Measurements from ENCODE around the gene STAB1. TPM values are rescaled to one million over a fixed set of nuclear protein-coding genes. Genes with fewer than 3 reads are reported as not detected.

The STAB1 gene
- total and polyA plus RNA-seq, 2 of the 13 experiments (the other 11 are each of a cell fraction or from before 2014, with no cell fraction given), result 0.09 to 0.34 TPM

DNA sequence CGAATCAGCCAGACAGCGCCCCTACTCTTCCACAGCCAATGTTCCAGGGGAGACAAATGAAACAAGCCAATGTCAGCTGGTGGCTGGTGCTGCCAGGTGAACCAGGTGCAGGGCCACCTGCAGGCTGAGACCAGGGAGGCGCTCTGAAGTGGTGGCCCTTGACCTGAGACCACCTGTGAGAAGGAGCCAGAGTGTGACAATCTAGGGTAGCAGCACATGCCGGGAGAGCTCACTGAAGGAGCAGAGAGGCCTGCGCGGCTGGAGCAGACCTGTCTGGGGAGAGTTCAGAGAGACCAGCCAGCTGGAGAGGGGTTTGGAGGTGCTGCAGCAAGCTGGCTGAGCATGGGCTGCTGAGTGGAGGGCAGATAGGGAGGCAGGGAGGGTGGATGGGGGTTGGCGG, 693 bp upstream of the STAB1 start (continued):
- TF ChIP-seq MEIS1 (CRISPR knock-in tag; IDR thresholded peaks at IDR 0.05; ENCODE audit: borderline replicate concordance) (no peak), ZNF562 (CRISPR knock-in tag; IDR thresholded peaks at IDR 0.05; ENCODE audit: borderline replicate concordance) (no peak)

DNA sequence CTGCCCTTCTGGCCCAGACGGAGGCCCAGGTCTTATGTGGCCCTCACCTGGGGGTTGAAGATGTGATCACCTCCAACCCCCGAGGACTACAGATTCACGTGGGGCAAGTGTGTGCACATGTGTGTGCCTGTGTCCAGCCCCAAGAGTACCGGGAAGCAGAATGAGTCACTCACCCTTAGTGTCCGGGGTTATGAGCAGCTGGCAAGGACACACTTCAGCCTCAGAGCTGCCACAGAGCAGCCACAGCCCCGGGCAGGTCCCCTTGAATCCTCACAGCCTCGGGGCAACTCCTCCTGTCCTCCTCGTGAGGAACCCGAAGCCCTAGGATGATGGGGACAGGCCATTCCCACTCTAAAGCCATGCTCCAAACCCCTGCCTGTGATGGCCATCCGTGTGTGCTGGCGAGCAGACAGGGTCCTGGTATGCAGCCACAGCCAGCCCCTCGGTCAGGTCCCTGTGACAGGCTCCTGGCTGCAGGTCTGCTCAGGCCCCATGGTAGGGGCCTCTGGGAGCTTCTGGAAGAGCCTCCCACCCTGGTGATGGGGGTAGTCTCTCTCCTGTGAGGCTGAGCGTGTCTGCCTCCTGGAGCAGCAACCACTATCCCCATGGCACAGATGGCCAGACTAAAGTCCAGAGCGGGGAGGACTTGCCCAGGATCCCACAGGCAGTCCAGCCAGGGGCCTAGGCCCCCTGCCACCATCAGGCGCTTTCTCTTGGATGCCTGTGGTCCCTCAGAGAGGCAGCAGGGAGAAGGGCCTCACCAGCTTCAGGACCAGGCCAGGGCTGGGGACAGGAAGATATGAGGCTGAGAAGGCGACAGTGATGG, 852 bp downstream of the STAB1 start:
- H3K4me3 ChIP-seq (replicated peaks in 1 of 3; ENCODE audit: insufficient read depth in 1 of 3, low read depth in 2 of 3, low read length in 3 of 3), result peak overlapping the region in 1 of 3 experiments; percentile 56; a peak in 3 of 6 replicates
- DNase-seq (ENCODE audit: low spot score), result peak; percentile 30
- H2AFZ ChIP-seq (ENCODE audit: low read length), result no peak overlapping the region
- H3K79me2 ChIP-seq (ENCODE audit: insufficient read depth, low read length), result no peaks in the 10 kb centered on the region
- intact Hi-C loops (cut with micrococcal nuclease; ENCODE audit: unreplicated experiment) (no loop called here), in situ Hi-C loops (cut with HindIII; ENCODE audit: extremely low pct_ligation_motif_present, low pct_unique_long_range_greater_than_20kb) (no loop called here)
- H4K20me1 ChIP-seq (ENCODE audit: insufficient read depth, low read length), result no peaks in the 10 kb centered on the region
- H3K27me3 ChIP-seq (ENCODE audit: control insufficient read depth in 1 of 2, insufficient read depth in 2 of 2, low read length in 2 of 2), result peaks cover 9 to 31% of the 10 kb centered on the region in 2 experiments; a peak in 4 of 5 replicates
- POLR2A ChIA-PET, result interaction anchor here (0.9 to 1.5 kb wide), 2 partner anchors 36 to 210 kb away, joined by 3 to 5 read pairs; partner anchors contain the start of genes GLT8D1 and SPCS1
- no TSS peak for BruUV-seq (replicated peaks)
- no peaks in the 10 kb centered on the region for H3K9me3 ChIP-seq (ENCODE audit: low read length)
- FAIRE-seq, result no peak
- peak; percentile 64 for ATAC-seq
- CTCF ChIA-PET (ENCODE audit: low intra/inter-chr PET ratio, low total read pairs), result no interaction called here
- no peak overlapping the region for H3K27ac ChIP-seq (ENCODE audit: extremely low read length, insufficient read depth, low read length)
- peaks cover 23% of the 10 kb centered on the region for H3K4me1 ChIP-seq (ENCODE audit: insufficient read depth, low read length)
- H3K36me3 ChIP-seq (replicated peaks in 1 of 2; ENCODE audit: control insufficient read depth in 1 of 2, insufficient read depth in 2 of 2, low read length in 2 of 2), result peaks cover 3 to 11% of the 10 kb centered on the region in 2 experiments; a peak in 4 of 5 replicates
- peak overlapping the region; percentile 77 for H3K4me2 ChIP-seq (ENCODE audit: low read depth, low read length)
- WGBS (ENCODE audit: low lambda C conversion rate), result 25% methylated on average over 3 of the region's 16 CpGs
- peak overlapping the region; percentile 44; the same call in 1 of the 2 replicates for H3K9ac ChIP-seq (ENCODE audit: insufficient read depth, low read depth, low read length)
- TF ChIP-seq ATF1 (CRISPR knock-in tag; IDR thresholded peaks at IDR 0.05) (no peak), PRPF4 (IDR thresholded peaks at IDR 0.05; ENCODE audit: low read depth, low read length, poor library complexity, severe bottlenecking) (no peak), ZNF484 (CRISPR knock-in tag; IDR thresholded peaks at IDR 0.05; ENCODE audit: borderline replicate concordance, low read depth) (no peak), SAP130 (CRISPR knock-in tag; IDR thresholded peaks at IDR 0.05; ENCODE audit: low read depth) (peak; percentile 63), ZNF569 (CRISPR knock-in tag; IDR thresholded peaks at IDR 0.05; ENCODE audit: borderline replicate concordance) (no peak), PTBP1 (IDR thresholded peaks at IDR 0.05; ENCODE audit: low read depth, low read length, poor library complexity, severe bottlenecking) (no peak), ZNF143 (CRISPR knock-in tag; IDR thresholded peaks at IDR 0.05) (no peak), CREB1 (IDR thresholded peaks at IDR 0.05) (no peak), CREB1 (CRISPR knock-in tag; IDR thresholded peaks at IDR 0.05) (no peak), ZNF768 (CRISPR knock-in tag; IDR thresholded peaks at IDR 0.05) (no peak), KDM5B (CRISPR knock-in tag; IDR thresholded peaks at IDR 0.05; ENCODE audit: borderline replicate concordance) (peak; percentile 18; the same call in 1 of the 2 replicates), ZBTB42 (CRISPR knock-in tag; IDR thresholded peaks at IDR 0.05) (no peak)
- TF ChIP-seq, protein P1, sequence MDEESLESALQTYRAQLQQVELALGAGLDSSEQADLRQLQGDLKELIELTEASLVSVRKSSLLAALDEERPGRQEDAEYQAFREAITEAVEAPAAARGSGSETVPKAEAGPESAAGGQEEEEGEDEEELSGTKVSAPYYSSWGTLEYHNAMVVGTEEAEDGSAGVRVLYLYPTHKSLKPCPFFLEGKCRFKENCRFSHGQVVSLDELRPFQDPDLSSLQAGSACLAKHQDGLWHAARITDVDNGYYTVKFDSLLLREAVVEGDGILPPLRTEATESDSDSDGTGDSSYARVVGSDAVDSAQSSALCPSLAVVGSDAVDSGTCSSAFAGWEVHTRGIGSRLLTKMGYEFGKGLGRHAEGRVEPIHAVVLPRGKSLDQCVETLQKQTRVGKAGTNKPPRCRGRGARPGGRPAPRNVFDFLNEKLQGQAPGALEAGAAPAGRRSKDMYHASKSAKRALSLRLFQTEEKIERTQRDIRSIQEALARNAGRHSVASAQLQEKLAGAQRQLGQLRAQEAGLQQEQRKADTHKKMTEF (CRISPR knock-in tag; IDR thresholded peaks at IDR 0.05), result peak; percentile 40; the same call in 1 of the 2 replicates
- TF ChIP-seq, protein P2, sequence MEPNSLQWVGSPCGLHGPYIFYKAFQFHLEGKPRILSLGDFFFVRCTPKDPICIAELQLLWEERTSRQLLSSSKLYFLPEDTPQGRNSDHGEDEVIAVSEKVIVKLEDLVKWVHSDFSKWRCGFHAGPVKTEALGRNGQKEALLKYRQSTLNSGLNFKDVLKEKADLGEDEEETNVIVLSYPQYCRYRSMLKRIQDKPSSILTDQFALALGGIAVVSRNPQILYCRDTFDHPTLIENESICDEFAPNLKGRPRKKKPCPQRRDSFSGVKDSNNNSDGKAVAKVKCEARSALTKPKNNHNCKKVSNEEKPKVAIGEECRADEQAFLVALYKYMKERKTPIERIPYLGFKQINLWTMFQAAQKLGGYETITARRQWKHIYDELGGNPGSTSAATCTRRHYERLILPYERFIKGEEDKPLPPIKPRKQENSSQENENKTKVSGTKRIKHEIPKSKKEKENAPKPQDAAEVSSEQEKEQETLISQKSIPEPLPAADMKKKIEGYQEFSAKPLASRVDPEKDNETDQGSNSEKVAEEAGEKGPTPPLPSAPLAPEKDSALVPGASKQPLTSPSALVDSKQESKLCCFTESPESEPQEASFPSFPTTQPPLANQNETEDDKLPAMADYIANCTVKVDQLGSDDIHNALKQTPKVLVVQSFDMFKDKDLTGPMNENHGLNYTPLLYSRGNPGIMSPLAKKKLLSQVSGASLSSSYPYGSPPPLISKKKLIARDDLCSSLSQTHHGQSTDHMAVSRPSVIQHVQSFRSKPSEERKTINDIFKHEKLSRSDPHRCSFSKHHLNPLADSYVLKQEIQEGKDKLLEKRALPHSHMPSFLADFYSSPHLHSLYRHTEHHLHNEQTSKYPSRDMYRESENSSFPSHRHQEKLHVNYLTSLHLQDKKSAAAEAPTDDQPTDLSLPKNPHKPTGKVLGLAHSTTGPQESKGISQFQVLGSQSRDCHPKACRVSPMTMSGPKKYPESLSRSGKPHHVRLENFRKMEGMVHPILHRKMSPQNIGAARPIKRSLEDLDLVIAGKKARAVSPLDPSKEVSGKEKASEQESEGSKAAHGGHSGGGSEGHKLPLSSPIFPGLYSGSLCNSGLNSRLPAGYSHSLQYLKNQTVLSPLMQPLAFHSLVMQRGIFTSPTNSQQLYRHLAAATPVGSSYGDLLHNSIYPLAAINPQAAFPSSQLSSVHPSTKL (CRISPR knock-in tag; IDR thresholded peaks at IDR 0.05), result peak; percentile 7; the same call in 1 of the 2 replicates
- TF ChIP-seq, protein P3, sequence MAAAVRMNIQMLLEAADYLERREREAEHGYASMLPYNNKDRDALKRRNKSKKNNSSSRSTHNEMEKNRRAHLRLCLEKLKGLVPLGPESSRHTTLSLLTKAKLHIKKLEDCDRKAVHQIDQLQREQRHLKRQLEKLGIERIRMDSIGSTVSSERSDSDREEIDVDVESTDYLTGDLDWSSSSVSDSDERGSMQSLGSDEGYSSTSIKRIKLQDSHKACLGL (CRISPR knock-in tag; IDR thresholded peaks at IDR 0.05), result no peak

Measured in HepG2 (cell line).